Measurements from ENCODE around the gene MEN1. TPM values are rescaled to one million over a fixed set of nuclear protein-coding genes. Genes with fewer than 3 reads are reported as not detected.
"Not testable (repeated sequence)": the region's sequence is repeated elsewhere in the genome, so short reads cannot be mapped to it uniquely, and the experiment has no call there.

The MEN1 gene
- total RNA-seq, 1 donor from 2014 or later: 29.2 TPM

- Mint-ChIP-seq H3K27ac (ENCODE audit: unreplicated experiment) (no peak overlapping the region), H3K9me3 (ENCODE audit: unreplicated experiment) (no peaks in the 10 kb centered on the region), H3K4me1 (ENCODE audit: unreplicated experiment) (no peaks in the 10 kb centered on the region), H3K36me3 (ENCODE audit: unreplicated experiment) (no peaks in the 10 kb centered on the region), H3K27me3 (ENCODE audit: unreplicated experiment) (no peaks in the 10 kb centered on the region), H3K4me3 (ENCODE audit: unreplicated experiment) (no peak overlapping the region)
- no peak for DNase-seq (ENCODE audit: extremely low spot score, unreplicated experiment)
- TF ChIP-seq, protein P1, sequence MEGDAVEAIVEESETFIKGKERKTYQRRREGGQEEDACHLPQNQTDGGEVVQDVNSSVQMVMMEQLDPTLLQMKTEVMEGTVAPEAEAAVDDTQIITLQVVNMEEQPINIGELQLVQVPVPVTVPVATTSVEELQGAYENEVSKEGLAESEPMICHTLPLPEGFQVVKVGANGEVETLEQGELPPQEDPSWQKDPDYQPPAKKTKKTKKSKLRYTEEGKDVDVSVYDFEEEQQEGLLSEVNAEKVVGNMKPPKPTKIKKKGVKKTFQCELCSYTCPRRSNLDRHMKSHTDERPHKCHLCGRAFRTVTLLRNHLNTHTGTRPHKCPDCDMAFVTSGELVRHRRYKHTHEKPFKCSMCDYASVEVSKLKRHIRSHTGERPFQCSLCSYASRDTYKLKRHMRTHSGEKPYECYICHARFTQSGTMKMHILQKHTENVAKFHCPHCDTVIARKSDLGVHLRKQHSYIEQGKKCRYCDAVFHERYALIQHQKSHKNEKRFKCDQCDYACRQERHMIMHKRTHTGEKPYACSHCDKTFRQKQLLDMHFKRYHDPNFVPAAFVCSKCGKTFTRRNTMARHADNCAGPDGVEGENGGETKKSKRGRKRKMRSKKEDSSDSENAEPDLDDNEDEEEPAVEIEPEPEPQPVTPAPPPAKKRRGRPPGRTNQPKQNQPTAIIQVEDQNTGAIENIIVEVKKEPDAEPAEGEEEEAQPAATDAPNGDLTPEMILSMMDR (IDR thresholded peaks at IDR 0.05): no peak
Observed at GRCh38 chr11:64817476-64817875, 7.1 kb upstream of the MEN1 start.

GRCh38 chr11:64815433-64815832 is 5.1 kb upstream of the MEN1 start:
- DNase-seq (ENCODE audit: extremely low spot score, unreplicated experiment); H3K36me3 Mint-ChIP-seq (ENCODE audit: unreplicated experiment); H3K27me3 Mint-ChIP-seq (ENCODE audit: unreplicated experiment); H3K27ac Mint-ChIP-seq (ENCODE audit: unreplicated experiment); H3K4me1 Mint-ChIP-seq (ENCODE audit: unreplicated experiment); H3K9me3 Mint-ChIP-seq (ENCODE audit: unreplicated experiment); H3K4me3 Mint-ChIP-seq (ENCODE audit: unreplicated experiment): not testable (repeated sequence)

DNA sequence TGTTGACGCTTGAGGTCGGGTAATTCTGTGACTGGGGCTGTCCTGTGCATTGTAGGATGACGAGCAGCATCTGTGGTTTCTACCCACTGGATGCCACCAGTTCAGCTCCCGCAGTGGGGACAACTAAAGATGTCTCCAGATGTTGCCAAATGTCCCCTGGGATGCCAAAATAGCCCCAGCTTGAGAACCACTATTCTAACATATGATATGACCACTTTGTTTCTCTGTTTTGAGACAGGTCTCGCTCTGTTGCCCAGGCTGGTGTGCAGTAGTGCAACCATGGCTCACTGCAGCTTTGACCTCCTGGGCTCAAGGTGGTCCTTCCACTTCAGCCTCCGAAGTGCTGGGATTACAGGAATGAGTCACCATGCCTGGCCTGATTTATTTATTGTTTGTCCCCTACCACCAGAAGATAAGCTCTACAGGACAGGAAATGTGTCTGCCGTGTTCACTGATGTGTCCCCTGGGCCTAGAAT is 4.4 kb upstream of the MEN1 start:
- no peak for DNase-seq (ENCODE audit: extremely low spot score, unreplicated experiment)
- Mint-ChIP-seq H3K4me3 (ENCODE audit: unreplicated experiment) (no peak overlapping the region), H3K27ac (ENCODE audit: unreplicated experiment) (no peak overlapping the region), H3K9me3 (ENCODE audit: unreplicated experiment) (no peaks in the 10 kb centered on the region), H3K4me1 (ENCODE audit: unreplicated experiment) (peaks cover 8% of the 10 kb centered on the region), H3K36me3 (ENCODE audit: unreplicated experiment) (no peaks in the 10 kb centered on the region), H3K27me3 (ENCODE audit: unreplicated experiment) (no peaks in the 10 kb centered on the region)
- TF ChIP-seq, protein P1 (IDR thresholded peaks at IDR 0.05): no peak

DNA sequence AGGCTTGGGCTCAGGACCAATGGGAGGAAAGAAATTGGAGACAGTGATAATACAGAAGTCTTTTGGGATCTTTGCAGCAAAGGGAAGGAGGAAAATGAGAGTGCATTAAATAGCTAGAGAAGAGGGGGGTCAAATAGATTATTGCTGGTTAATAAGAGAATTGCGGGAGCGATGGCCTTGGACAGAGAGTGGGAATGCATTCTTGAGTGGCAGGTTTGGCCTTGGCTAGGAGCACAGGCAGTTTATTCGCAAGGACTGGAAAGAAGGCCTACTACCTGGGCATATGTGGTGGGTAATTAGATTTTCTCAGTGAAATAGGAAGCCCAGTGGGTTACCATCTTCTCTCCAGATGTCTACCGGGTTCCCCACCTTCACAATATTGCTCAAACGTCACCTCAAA is 3.5 kb upstream of the MEN1 start:
- no peaks in the 10 kb centered on the region for H3K9me3 Mint-ChIP-seq (ENCODE audit: unreplicated experiment)
- H3K27me3 Mint-ChIP-seq (ENCODE audit: unreplicated experiment): no peaks in the 10 kb centered on the region

GRCh38 chr11:64810891-64811272 is 531 bp upstream of the MEN1 start:
- H3K27me3 Mint-ChIP-seq (ENCODE audit: unreplicated experiment): no peaks in the 10 kb centered on the region
- no peaks in the 10 kb centered on the region for H3K9me3 Mint-ChIP-seq (ENCODE audit: unreplicated experiment)
- H3K4me3 Mint-ChIP-seq (ENCODE audit: unreplicated experiment): peak overlapping the region; percentile 98
- DNase-seq (ENCODE audit: extremely low spot score, unreplicated experiment): no peak
- peaks cover 7% of the 10 kb centered on the region for H3K36me3 Mint-ChIP-seq (ENCODE audit: unreplicated experiment)
- peak overlapping the region; percentile 87 for H3K27ac Mint-ChIP-seq (ENCODE audit: unreplicated experiment)
- TF ChIP-seq, protein P1 (IDR thresholded peaks at IDR 0.05): no peak
- peaks cover 15% of the 10 kb centered on the region for H3K4me1 Mint-ChIP-seq (ENCODE audit: unreplicated experiment)

More for the DNA sequence above, 3.5 kb upstream of the MEN1 start:
- H3K4me3 Mint-ChIP-seq (ENCODE audit: unreplicated experiment): no peak overlapping the region
- H3K4me1 Mint-ChIP-seq (ENCODE audit: unreplicated experiment): peaks cover 15% of the 10 kb centered on the region
- H3K27ac Mint-ChIP-seq (ENCODE audit: unreplicated experiment): no peak overlapping the region
- TF ChIP-seq, protein P1 (IDR thresholded peaks at IDR 0.05): no peak
- H3K36me3 Mint-ChIP-seq (ENCODE audit: unreplicated experiment): no peaks in the 10 kb centered on the region
- DNase-seq (ENCODE audit: extremely low spot score, unreplicated experiment): no peak

DNA sequence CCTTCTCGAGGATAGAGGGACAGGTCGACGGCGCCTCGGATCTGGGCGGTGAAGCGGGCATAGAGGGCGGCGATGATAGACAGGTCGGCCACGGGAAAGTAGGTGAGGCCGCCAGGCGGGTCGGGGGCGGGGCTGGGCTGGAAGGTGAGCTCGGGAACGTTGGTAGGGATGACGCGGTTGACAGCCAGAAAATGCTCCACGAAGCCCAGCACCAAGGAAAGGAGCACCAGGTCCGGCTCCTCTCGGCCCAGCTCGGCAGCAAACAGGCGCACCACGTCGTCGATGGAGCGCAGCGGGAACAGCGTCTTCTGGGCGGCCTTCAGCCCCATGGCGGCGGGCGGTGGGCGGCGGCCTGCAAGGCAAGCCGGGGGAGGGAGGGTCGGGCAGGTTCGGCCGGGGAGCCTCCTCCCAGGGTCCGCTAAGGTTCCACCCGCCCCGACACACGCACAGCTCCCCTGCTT is 540 bp downstream of the MEN1 start:
- H3K27ac Mint-ChIP-seq (ENCODE audit: unreplicated experiment): peak overlapping the region; percentile 87
- TF ChIP-seq, protein P1 (IDR thresholded peaks at IDR 0.05): no peak
- no peak for DNase-seq (ENCODE audit: extremely low spot score, unreplicated experiment)
- no peaks in the 10 kb centered on the region for H3K9me3 Mint-ChIP-seq (ENCODE audit: unreplicated experiment)
- H3K4me1 Mint-ChIP-seq (ENCODE audit: unreplicated experiment): peaks cover 15% of the 10 kb centered on the region
- H3K4me3 Mint-ChIP-seq (ENCODE audit: unreplicated experiment): peak overlapping the region; percentile 98
- H3K27me3 Mint-ChIP-seq (ENCODE audit: unreplicated experiment): no peaks in the 10 kb centered on the region
- H3K36me3 Mint-ChIP-seq (ENCODE audit: unreplicated experiment): peaks cover 11% of the 10 kb centered on the region

All from osteocyte (in vitro differentiated cells).